NB4 (cell line): Measurements from ENCODE around the gene TIMP1.

ENCODE experiments used
- DNase-seq: peaks from one replicate; pipeline ENCODE4 v3.0.0; 2010; ENCODE audit warnings: low read depth
- H3K4me3 ChIP-seq: one replicate; pipeline ENCODE4 v1.5.1; 2011; ENCODE audit warnings: mild to moderate bottlenecking, low read depth, low read length, moderate library complexity
- MYC ChIP-seq: IDR thresholded peaks from 2 replicates; pipeline ENCODE4 v1.6.1; 2011; ENCODE audit warnings: low read depth, low read length
- POLR2A ChIP-seq: IDR thresholded peaks from 2 replicates; pipeline ENCODE4 v1.6.1; 2011; ENCODE audit warnings: mild to moderate bottlenecking; ENCODE audit not compliant: insufficient read length; ENCODE audit errors: extremely low read depth
- TF ChIP-seq, protein P1 (sequence below): IDR thresholded peaks from 2 replicates; pipeline ENCODE4 v1.6.1; 2011; ENCODE audit warnings: low read depth, low read length
- TF ChIP-seq, protein P2 (sequence below): IDR thresholded peaks from one replicate; pipeline ENCODE4 v1.5.1; 2012; ENCODE audit warnings: low read depth, low read length

TIMP1 gene

DNA sequence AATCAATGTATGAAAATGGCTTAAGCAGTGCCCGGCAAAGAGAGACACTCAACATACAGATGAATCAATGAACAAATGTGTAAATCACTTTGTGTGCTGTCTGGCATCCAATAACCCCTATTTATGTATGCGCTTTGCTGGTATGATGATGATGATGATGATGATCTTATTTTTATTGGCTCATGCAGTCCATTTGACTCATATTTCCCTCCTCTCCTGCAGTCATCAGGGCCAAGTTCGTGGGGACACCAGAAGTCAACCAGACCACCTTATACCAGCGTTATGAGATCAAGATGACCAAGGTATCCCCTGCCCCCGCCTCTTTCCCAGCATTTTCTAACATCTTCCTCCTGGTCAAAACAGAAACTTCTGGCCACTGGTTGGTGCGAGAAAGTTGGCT, 2.5 kb downstream of the TIMP1 start:
- no peak overlapping the region for H3K4me3 ChIP-seq
- TF ChIP-seq POLR2A (no peak), MYC (no peak)
- TF ChIP-seq, protein P1, sequence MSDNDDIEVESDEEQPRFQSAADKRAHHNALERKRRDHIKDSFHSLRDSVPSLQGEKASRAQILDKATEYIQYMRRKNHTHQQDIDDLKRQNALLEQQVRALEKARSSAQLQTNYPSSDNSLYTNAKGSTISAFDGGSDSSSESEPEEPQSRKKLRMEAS, result no peak
- TF ChIP-seq, protein P2, sequence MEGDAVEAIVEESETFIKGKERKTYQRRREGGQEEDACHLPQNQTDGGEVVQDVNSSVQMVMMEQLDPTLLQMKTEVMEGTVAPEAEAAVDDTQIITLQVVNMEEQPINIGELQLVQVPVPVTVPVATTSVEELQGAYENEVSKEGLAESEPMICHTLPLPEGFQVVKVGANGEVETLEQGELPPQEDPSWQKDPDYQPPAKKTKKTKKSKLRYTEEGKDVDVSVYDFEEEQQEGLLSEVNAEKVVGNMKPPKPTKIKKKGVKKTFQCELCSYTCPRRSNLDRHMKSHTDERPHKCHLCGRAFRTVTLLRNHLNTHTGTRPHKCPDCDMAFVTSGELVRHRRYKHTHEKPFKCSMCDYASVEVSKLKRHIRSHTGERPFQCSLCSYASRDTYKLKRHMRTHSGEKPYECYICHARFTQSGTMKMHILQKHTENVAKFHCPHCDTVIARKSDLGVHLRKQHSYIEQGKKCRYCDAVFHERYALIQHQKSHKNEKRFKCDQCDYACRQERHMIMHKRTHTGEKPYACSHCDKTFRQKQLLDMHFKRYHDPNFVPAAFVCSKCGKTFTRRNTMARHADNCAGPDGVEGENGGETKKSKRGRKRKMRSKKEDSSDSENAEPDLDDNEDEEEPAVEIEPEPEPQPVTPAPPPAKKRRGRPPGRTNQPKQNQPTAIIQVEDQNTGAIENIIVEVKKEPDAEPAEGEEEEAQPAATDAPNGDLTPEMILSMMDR, result no peak
- no peak for DNase-seq

DNA sequence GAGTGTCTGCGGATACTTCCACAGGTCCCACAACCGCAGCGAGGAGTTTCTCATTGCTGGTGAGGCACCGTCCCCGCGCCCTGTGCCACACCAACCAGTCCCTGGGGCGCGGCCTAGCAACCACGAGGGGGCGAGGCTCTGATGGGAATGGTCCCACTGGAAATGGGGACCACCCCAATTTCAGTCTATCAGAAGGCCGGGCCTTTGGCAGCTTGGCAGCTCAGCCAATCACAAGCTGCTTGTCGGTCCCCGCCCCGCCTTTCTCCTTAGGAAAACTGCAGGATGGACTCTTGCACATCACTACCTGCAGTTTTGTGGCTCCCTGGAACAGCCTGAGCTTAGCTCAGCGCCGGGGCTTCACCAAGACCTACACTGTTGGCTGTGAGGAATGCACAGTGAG, 3.0 kb downstream of the TIMP1 start:
- no peak for DNase-seq
- TF ChIP-seq POLR2A, result no peak
- TF ChIP-seq, protein P1, result no peak
- TF ChIP-seq MYC, result no peak
- TF ChIP-seq, protein P2, result no peak
- no peak overlapping the region for H3K4me3 ChIP-seq

- DNase-seq, result no peak
- TF ChIP-seq, protein P2, result no peak
- no peak for TF ChIP-seq MYC
- H3K4me3 ChIP-seq, result no peak overlapping the region
Observed at GRCh38 chrX:47586043-47586787, 4.0 kb downstream of the TIMP1 start.

GRCh38 chrX:47587091-47587891, 5.1 kb downstream of the TIMP1 start:
- no peak for DNase-seq
- H3K4me3 ChIP-seq, result no peak overlapping the region
- TF ChIP-seq POLR2A (no peak), MYC (no peak)
- TF ChIP-seq, protein P2, result no peak
- TF ChIP-seq, protein P1, result no peak

GRCh38 chrX:47587906-47588735, 5.9 kb downstream of the TIMP1 start:
- no peak for DNase-seq
- H3K4me3 ChIP-seq, result no peak overlapping the region
- TF ChIP-seq, protein P1, result no peak
- TF ChIP-seq, protein P2, result no peak
- TF ChIP-seq POLR2A (no peak), MYC (no peak)
